Activated gamma-delta T cell (primary cell): ENCODE data around the gene RAB11FIP2.
"Not testable (repeated sequence)": the region's sequence is repeated elsewhere in the genome, so short reads cannot be mapped to it uniquely, and the experiment has no call there.

Source experiments
- DNase-seq: peaks from one replicate; lab custom pipeline; 2025; lab: John Stamatoyannopoulos, UW
- total RNA-seq, 2 donors: gene quantifications; one replicate each; lab custom pipeline; 2026; lab: John Stamatoyannopoulos, UW

The RAB11FIP2 gene, protein sequence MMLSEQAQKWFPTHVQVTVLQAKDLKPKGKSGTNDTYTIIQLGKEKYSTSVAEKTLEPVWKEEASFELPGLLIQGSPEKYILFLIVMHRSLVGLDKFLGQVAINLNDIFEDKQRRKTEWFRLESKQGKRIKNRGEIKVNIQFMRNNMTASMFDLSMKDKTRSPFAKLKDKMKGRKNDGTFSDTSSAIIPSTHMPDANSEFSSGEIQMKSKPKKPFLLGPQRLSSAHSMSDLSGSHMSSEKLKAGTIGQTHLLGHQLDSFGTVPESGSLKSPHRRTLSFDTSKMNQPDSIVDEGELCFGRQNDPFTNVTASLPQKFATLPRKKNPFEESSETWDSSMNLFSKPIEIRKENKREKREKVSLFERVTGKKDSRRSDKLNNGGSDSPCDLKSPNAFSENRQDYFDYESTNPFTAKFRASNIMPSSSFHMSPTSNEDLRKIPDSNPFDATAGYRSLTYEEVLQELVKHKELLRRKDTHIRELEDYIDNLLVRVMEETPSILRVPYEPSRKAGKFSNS
- total RNA-seq = 44.3 to 47.5 reads per million in 2 donors

DNA sequence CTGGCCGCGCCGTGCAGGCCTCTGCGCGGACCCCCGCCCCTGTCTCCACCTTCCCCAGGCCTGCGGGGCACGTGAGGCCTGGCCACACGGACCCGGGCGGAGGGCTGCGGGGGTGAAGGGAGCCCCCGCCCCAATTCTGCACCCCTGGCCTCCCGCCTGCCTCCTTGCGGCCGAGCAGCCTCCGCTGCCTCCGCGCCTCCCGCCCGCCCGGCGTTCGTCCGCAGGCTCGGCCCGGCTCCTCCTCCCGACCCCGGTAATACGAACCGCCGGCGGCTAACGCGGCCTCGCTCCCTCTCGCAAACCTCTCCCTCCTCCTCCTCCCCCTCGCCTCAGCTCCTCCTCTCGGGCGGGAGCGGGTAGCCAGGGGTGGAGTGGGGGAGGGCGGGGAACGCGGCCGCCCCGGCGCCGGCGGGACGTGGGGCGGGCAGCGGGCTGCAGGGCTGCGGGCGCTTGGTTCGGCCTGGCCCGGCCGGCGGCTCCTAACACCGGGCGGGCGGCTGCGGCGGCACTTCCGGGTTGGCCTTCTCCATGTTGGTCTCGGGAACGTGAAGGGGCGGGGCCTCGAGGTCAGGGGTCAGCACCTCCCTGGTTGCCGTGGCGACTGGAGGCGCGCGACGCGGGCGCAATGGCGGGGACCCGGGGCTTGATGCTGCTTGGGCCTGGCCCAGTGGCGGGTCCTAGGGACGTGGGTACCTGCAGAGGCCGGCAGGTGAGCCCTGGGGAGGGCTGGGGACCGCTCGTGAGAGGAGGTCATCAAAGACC lies at the start of gene RAB11FIP2:
RAB11FIP2 (minus strand) TSS at position 547 of the 762 bp plus-strand sequence. CDS start 778 bp downstream, outside the sequence.
- DNase-seq = peak; percentile 87

DNA sequence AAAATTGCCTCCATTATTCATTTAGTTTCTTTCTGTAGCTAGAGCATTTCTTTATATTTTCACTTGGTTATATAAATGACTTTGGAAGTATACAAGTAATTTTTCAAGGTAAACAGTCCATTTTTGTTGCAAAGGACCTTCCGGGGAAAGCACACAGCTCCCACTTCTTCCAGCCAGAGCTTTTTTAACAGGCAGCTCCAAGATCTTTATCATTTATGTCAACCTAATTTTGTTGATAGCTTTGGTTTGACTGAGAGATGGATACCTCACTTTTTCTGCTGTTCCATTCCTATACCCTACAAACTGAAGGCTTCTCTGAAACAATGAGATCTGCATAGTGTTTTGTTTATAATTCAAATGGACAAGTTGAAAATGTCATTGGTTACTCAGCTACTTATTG lies 49.3 kb upstream of the RAB11FIP2 start:
- DNase-seq = no peak

DNA sequence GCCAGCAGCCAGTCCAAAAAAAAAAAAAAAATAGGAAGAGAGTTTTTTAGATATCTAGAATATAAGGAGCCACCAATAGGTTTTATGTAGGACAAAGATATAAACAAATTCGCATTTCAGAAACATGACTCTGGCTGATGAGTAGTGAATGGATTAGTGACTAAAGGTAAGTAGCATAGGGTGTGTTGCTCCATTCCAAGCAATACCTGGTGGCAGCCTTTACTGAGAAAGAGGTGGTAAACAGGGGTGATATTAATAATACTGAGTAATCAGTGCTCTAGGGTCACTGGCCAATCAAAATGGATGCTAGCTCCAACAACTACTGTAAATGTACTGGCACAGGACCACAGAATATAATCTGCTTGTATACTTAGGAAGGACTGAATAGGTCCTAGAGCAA lies 45.5 kb upstream of the RAB11FIP2 start:
- DNase-seq = no peak

DNA sequence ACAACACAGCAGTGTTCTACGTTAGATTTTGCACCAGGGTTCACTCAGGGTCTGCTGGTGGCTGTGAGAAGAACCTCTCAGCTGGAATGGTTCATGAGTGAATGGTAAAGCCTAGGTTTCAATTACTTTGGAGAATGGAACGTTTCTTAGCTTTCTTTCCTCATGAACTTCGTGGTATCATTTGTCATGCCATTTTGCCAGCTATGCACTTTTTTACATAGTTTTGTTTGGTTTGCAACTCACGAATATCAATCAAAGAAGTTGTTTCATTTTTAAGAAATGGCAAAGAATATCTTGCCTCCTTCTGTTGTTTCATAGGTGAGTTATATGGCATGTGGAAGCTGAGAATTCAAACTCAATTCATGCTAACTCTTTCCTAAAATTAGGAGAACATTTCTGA lies 34.1 kb upstream of the RAB11FIP2 start:
- DNase-seq = no peak

DNA sequence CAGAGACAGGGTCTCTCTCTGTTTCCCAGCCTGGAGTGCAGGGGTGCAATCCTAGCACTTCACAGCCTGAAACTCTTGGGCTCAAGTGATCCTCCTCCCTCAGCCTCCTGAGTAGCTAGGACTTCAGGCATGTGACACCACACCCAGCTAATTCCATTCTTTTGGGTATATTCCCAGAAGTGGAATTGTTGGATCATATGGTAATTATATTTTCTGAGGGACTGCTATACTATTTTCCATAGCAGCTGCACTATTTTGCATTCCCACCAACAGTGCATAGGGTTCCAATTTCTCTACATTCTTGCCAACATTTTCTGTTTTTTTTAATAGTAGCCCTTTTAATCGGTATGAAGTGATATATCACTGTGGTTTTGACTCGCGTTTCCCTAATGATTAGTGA lies 30.0 kb upstream of the RAB11FIP2 start:
- no peak for DNase-seq

DNA sequence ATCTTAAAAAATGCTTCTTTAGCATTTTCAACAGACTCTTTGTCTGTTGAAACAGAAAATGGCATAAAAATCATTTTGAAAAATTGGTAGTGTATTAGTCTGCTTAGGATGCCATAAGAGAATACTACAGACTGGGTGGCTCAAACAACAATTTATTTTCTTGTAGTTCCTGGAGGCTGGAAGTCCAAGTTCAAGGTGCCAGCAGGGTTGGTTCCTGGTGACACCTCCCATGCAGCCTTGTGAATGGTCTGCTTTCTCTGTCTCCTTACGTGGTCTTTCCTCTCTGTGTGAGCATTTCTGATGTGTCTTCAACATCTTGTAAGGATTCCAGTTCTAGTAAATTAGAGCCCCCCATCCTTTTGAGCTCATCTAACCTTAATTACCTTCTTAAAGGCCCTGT lies 26.1 kb upstream of the RAB11FIP2 start:
- DNase-seq = no peak

DNA sequence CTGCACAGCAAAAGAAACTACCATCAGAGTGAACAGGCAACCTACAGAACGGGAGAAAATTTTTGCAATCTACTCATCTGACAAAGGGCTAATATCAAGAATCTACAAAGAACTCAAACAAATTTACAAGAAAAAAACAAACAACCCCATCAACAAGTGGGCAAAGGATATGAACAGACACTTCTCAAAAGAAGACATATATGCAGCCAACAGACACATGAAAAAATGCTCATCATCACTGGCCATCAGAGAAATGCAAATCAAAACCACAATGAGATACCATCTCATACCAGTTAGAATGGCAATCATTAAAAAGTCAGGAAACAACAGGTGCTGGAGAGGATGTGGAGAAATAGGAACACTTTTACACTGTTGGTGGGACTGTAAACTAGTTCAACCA lies 20.6 kb upstream of the RAB11FIP2 start:
- not testable (repeated sequence) for DNase-seq

DNA sequence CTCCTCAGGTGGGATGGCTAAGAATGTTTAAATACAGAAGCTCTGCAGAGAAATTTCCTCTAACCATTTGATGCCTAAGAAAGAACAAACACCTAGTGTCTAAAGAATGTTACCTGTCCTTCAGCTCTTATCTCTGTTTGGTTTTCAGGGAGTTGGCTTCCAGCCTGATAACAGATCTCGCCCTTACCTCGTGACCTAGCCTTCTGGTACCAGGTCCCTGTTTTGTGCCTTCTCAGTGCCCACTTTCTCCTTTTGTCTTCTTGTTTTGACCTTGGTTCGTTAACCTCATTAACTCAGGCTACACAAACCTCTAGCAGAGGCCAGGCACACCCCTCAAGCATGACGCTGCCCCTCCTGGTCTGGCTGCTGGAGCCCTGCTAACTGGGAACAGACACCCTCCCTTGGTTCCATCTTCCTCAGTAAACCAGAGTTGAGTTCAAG lies 16.1 kb upstream of the RAB11FIP2 start:
- DNase-seq = no peak

GRCh38 chr10:118058371-118058770 lies 11.6 kb upstream of the RAB11FIP2 start:
- no peak for DNase-seq

DNA sequence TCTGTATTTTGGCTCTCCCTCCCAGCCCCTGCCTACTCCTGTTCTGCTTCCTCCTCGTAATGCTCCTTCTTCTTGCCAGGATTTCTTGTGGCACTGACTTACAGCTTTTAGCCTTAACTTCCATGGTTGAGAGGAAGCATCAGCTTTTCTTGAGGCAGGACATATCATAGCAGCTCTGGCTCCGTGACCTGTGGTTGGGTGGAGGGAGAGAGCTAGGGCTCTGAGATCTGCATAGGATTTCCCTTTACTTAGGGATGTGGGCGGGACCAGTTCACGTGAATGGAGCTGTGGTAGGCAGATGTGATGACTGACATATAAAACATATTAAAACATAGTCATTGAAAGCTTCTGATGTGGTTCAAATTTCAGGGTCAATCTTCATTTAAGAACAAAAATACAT lies 10.6 kb upstream of the RAB11FIP2 start:
- no peak for DNase-seq

DNA sequence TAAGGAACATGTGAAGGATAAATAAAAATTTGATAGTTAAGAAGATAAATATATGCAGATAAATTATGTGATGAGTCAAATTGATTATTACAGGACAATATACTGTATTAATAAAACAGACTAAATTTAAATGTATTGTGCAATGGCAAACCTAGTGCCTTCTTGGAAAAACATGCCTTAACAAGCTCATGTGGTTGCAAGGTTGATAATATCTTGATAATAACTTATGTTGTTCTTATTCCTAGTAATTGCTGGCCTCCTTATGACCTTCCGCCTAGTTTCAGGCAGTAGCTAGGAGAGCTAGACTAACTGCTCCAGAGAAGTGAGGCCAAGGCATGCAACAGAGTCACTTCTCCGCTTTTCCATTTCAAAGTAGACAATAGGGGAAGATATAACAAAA lies 7.6 kb upstream of the RAB11FIP2 start:
- DNase-seq = no peak

DNA sequence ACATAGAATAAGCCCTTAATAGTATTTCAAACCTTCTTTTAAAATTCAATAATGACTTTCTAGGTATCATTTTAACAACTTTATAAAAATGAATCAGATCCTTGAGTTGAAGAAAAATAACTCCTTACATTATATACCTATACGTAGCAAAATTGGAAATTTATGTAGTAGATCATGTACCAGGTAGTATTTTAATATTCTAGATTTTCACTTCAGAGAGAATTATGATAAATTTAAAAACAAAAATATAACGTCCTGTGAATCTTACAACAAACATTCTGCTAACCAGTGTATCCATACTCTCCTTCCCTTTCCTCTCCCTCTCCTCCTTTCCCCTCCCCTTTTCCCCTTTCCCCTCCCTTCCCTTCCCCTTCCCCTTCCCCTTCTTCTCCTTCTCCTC lies 6.1 kb upstream of the RAB11FIP2 start:
- no peak for DNase-seq

DNA sequence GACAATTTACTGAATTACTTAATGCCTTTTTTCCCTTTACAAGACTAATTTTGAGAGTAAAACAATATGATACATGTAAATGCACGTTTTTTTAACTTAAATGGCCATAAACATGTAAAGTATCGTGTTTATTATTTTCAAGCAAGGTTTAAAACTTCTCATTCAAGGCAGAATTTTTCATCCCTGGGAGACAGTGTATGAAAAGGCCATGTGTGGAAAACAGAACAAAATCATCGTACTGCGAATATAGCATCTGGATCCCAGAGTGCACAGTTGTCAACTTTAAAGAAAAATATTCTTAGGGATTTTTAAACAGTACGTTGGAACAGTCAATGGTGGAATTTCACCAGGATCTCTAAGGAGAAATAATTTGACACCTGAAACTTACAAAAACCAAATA lies 1.1 kb upstream of the RAB11FIP2 start:
- no peak for DNase-seq

- peak; percentile 3 for DNase-seq
These were observed 497 bp upstream of the RAB11FIP2 start for GRCh38 chr10:118047157-118047719.

- DNase-seq = no peak
These were observed 825 bp downstream of the RAB11FIP2 start for GRCh38 chr10:118045837-118046394.

DNA sequence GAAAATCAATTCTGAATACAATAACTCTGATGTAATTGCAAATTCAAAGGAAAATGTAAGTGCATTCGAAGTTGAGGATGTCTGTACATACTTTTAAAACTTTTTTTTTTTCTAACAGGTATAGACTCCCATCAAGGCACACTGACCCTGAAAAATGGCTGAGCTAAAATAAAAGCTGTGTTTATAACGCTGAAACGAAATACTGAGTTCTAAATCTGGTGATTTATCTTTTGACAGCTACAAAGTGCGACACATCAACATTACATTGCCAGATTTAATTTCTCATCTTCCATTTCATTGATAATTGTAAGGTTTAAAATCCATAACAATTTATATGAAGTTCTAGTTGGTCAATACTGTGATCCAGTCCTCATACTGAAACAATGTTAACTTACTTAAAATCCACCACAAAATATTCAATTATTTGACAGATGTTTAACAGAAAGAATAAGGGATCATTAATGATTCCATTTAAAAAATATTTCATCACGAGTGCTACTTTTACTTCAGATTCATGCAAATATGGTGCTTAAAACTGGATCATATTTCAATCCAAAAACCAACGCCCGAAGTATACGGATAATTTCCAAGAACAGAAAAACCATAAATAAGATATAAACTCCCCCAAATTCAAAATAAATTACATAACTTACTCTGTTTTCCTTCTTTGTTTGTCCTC lies 1.4 kb downstream of the RAB11FIP2 start:
- DNase-seq = no peak

DNA sequence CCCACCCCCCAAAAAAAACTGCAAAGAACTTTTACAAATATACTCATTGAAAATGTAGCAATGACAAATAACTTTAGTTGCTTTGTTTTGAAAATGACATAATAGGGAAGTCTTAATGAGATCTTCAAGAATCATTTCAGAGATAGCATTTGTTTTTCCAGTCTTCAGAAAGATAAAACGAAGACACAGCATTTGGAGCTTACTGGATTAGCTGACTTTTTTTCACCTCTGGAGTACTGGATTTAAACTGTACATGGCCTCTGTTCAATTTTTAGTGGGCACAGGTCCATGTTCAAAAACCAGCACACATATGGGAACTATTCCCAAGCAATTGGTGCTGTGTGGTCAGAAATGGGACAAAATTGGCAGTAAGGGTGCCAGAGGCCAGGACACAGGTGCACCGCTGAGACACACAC lies 3.9 kb downstream of the RAB11FIP2 start:
- no peak for DNase-seq

DNA sequence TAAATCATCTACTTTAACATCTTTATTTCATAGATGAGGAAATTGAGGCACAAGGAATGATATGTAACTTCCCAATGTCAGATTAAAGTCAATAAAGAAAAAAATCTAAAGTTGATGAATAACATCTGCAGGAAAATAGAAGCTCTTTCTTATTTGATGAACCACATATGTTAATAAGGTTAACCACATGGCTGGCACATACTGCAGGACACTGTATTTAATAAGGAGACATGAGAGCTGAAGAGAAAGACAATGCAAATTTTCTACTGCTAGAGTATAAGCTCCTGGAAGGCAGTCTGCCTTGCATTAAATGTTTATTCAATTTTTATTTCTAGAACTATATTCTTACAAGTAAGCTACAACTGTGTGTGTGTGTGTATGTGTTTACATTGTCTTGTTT lies 4.4 kb downstream of the RAB11FIP2 start:
- DNase-seq = no peak

GRCh38 chr10:118041316-118041715 lies 5.4 kb downstream of the RAB11FIP2 start:
- DNase-seq = no peak

DNA sequence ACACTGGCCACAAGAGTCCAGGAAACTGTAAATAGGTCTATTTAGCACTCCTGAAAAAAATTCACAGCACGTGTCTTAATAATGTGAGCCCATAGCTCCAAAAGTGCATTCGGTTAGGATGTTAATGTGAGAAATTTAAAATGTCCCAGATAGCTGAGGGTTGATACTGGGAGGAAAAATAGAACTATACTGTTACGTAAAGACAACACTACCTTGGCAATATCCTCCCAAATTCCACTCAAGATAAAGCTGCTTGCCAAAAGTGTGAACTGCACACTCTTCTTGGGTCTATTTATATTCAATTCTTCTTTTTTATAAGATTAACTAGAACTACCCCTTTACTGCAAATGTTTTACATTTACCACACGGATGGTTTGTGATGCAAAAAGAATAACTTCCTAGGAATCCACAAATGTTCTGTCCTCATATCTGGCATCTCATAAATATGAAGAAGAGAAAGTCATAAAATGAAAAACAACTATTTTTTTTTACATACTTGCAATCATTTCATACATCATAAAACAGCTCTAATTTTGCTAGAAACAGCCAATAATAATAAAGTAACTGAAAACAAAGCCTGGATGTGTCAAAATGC lies 10.4 kb downstream of the RAB11FIP2 start:
- no peak for DNase-seq

DNA sequence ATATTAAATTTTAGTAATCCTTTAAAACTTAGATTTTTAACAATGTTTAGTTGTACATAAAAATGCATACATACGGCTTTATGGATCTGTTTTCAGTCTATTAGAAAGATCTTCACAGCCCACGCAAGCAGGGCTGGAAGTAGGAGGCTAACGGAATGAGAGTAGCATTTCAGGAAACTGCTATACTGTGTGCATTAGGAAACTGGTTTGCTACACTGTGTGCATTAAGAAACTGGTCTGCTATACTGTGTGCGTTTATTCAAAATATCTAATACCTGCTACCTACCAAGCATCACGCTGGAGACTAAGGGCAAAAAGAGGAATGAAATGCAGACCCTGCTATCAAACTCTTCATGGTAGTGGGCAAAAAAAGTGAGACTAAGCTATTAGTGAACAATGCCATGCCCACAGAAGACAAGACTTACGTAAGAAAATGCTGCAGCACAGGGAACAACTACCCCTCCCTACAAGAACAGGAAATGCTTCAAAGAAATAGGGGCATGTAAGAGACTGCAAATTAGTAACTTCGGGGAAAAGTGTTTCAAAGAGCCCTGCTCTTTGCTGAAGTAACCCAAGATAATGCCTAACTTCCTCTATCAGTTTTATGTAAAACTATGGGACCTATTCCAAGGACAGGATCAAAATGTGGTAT lies 11.3 kb downstream of the RAB11FIP2 start:
- no peak for DNase-seq
